H54 (cell line): ENCODE data around the gene ANXA8.

Experiments used
- DNase-seq: peaks from one replicate; pipeline ENCODE4 v3.0.0; 2011; ENCODE audit warnings: low spot score, mixed read lengths; ENCODE audit not compliant: insufficient read length
- FAIRE-seq: peaks from 3 replicates; lab custom pipeline; 2011; peaks lifted over from hg19 to GRCh38; lab: Jason Lieb, UNC
- POLR2A ChIP-seq: IDR thresholded peaks from 2 replicates; pipeline ENCODE4 v1.6.1; 2011; ENCODE audit warnings: low read depth, mild to moderate bottlenecking, low read length

Gene ANXA8

GRCh38 chr10:47441938-47442337 lies 42.0 kb downstream of the ANXA8 start:
- no peak for TF ChIP-seq POLR2A
- no peak for FAIRE-seq

GRCh38 chr10:47440207-47440606 lies 43.7 kb downstream of the ANXA8 start:
- DNase-seq (no peak), FAIRE-seq (no peak)
- TF ChIP-seq POLR2A: no peak

More at GRCh38 chr10:47441938-47442337, 42.0 kb downstream of the ANXA8 start:
- DNase-seq: no peak

- FAIRE-seq (no peak), DNase-seq (peak; percentile 42)
- no peak for TF ChIP-seq POLR2A
These were observed 44.9 kb downstream of the ANXA8 start for GRCh38 chr10:47438857-47439474.

- no peak for TF ChIP-seq POLR2A
- no peak for DNase-seq
- no peak for FAIRE-seq
These were observed 48.8 kb downstream of the ANXA8 start for GRCh38 chr10:47435081-47435480.

GRCh38 chr10:47425813-47426419 lies 58.0 kb downstream of the ANXA8 start:
- FAIRE-seq (no peak), DNase-seq (no peak)
- TF ChIP-seq POLR2A: no peak

- FAIRE-seq: no peak
These were observed 59.7 kb downstream of the ANXA8 start for GRCh38 chr10:47424231-47424630.

GRCh38 chr10:47423476-47423875 lies 60.4 kb downstream of the ANXA8 start:
- DNase-seq (no peak), FAIRE-seq (no peak)
- TF ChIP-seq POLR2A: no peak

More at GRCh38 chr10:47424231-47424630, 59.7 kb downstream of the ANXA8 start:
- DNase-seq: no peak
- no peak for TF ChIP-seq POLR2A

GRCh38 chr10:47421057-47421952 lies 62.6 kb downstream of the ANXA8 start:
- no peak for FAIRE-seq
- TF ChIP-seq POLR2A: no peak
- peak; percentile 58 for DNase-seq

GRCh38 chr10:47420305-47421056 lies 63.4 kb downstream of the ANXA8 start:
- DNase-seq (no peak), FAIRE-seq (no peak)
- no peak for TF ChIP-seq POLR2A

GRCh38 chr10:47419421-47419820 lies 64.5 kb downstream of the ANXA8 start:
- no peak for TF ChIP-seq POLR2A
- FAIRE-seq (no peak), DNase-seq (no peak)

- no peak for DNase-seq
- FAIRE-seq: no peak
- TF ChIP-seq POLR2A: no peak
These were observed 64.9 kb downstream of the ANXA8 start for GRCh38 chr10:47418966-47419365.

- no peak for FAIRE-seq
These were observed 65.6 kb downstream of the ANXA8 start for GRCh38 chr10:47418321-47418720.

More at GRCh38 chr10:47418321-47418720, 65.6 kb downstream of the ANXA8 start:
- TF ChIP-seq POLR2A: no peak
- DNase-seq: no peak
